K562 (cell line): ENCODE results near the gene SYNRG. TPM values are rescaled to one million over a fixed set of nuclear protein-coding genes. Genes with fewer than 3 reads are reported as not detected.

Experiments
- ATAC-seq: fragments of 200-7000 bp; cut with Tn5 transposase; 3 replicates; pipeline ENCODE4 v1.9.1; 2020; ENCODE audit warnings: moderate library complexity
- BruUV-seq: library from RNA; stranded (reverse); fragments of 400-500 nt; replicated peaks from 2 replicates; lab custom pipeline; 2021; lab: Mats Ljungman, UMichigan
- CTCF ChIA-PET: fragments of 300-600 bp; formaldehyde crosslinking; extraction: SDS; loops from one replicate; lab custom pipeline; 2021; ENCODE audit warnings: low intra/inter-chr PET ratio; lab: Yijun Ruan, JAX
- POLR2A ChIA-PET: fragments of 300-600, 350-650 bp; sonication (Branson Sonifier 250); formaldehyde crosslinking; extraction: SDS; loops from one replicate; lab custom pipeline; 2021; ENCODE audit warnings: antibody characterized with exemption, inconsistent platforms; lab: Yijun Ruan, JAX
- DNase-seq, 4 experiments: peaks; one replicate each; pipeline versions ENCODE4 v3.0.0 to v3.0.0-alpha.2; 2011 to 2018; ENCODE audit warnings: low spot score in 3 of 4, mixed read lengths in 3 of 4; ENCODE audit errors: extremely low read depth in 1 of 4
- FAIRE-seq: peaks from 2 replicates; lab custom pipeline; 2011; peaks lifted over from hg19 to GRCh38; lab: Jason Lieb, UNC
- H2AFZ ChIP-seq: 2 replicates; pipeline ENCODE4 v1.6.0; 2011; ENCODE audit warnings: low read depth, low read length, control low read depth, inconsistent platforms
- H3K27ac ChIP-seq: fragments of 200-600 bp; 3 replicates; pipeline ENCODE4 v1.8.0; 2011; ENCODE audit warnings: low read depth, mild to moderate bottlenecking, control low read depth, inconsistent platforms, low read length, moderate library complexity, mixed read lengths; ENCODE audit errors: extremely low read depth
- H3K27me3 ChIP-seq, 2 experiments: fragments of 300-600 bp in 1 of 2; 2 replicates in 1 of 2; 3 replicates in 1 of 2; pipeline versions ENCODE4 v1.6.0 to v1.8.0; 2011; ENCODE audit warnings: inconsistent platforms in 2 of 2, low read length in 2 of 2, mild to moderate bottlenecking in 1 of 2, mixed read lengths in 1 of 2, moderate library complexity in 1 of 2; ENCODE audit not compliant: control insufficient read depth in 2 of 2, insufficient read depth in 2 of 2
- H3K36me3 ChIP-seq: fragments of 300-600 bp; 3 replicates; pipeline ENCODE4 v1.8.0; 2011; ENCODE audit warnings: mild to moderate bottlenecking, low read length, inconsistent platforms; ENCODE audit not compliant: control insufficient read depth, insufficient read depth
- H3K4me1 ChIP-seq, 2 experiments: fragments of 200-600 bp in 1 of 2; replicated peaks in 1 of 2; 2 replicates in 1 of 2; 3 replicates in 1 of 2; pipeline versions ENCODE4 v1.5.1 to v1.8.0; 2011; ENCODE audit warnings: inconsistent platforms in 2 of 2, low read length in 2 of 2, mild to moderate bottlenecking in 1 of 2, mixed read lengths in 1 of 2, moderate library complexity in 1 of 2; ENCODE audit not compliant: control insufficient read depth in 2 of 2, insufficient read depth in 2 of 2
- H3K4me2 ChIP-seq: 2 replicates; pipeline ENCODE4 v1.6.1; 2011; ENCODE audit warnings: low read length, control low read depth, inconsistent platforms, mixed read lengths; ENCODE audit not compliant: insufficient read depth
- H3K4me3 ChIP-seq: fragments of 200-600 bp; sonication (generic), shearing (Covaris generic); 2 replicates; pipeline ENCODE4 v1.5.1; 2016; ENCODE audit warnings: control low read depth, inconsistent platforms
- H3K79me2 ChIP-seq: fragments of 200-600 bp; 3 replicates; pipeline ENCODE4 v1.8.0; 2011; ENCODE audit warnings: low read length, inconsistent platforms; ENCODE audit not compliant: control insufficient read depth, insufficient read depth
- H3K9ac ChIP-seq, 2 experiments: 2 replicates each; pipeline versions ENCODE4 v1.6.0 to v1.6.1; 2011; ENCODE audit warnings: low read depth in 2 of 2, low read length in 2 of 2, control low read depth in 1 of 2, inconsistent platforms in 1 of 2, mild to moderate bottlenecking in 1 of 2, mixed read lengths in 1 of 2; ENCODE audit not compliant: insufficient read depth in 1 of 2
- H3K9me1 ChIP-seq: one replicate; pipeline ENCODE4 v1.6.0; 2011; ENCODE audit warnings: inconsistent platforms, mild to moderate bottlenecking, low read length, moderate library complexity; ENCODE audit not compliant: control insufficient read depth, insufficient read depth
- H3K9me3 ChIP-seq: replicated peaks from 2 replicates; pipeline ENCODE4 v1.5.1; 2011; ENCODE audit warnings: low read depth, low read length, inconsistent platforms; ENCODE audit not compliant: control insufficient read depth, insufficient read depth
- H4K20me1 ChIP-seq: replicated peaks from 2 replicates; pipeline ENCODE4 v1.6.1; 2011; ENCODE audit warnings: low read length, inconsistent platforms, mixed read lengths; ENCODE audit not compliant: control insufficient read depth, insufficient read depth
- AFF1 ChIP-seq, 2 experiments: fragments of 450-650 bp; IDR thresholded peaks; 2 replicates each; pipeline ENCODE4 v1.6.1; 2018; ENCODE audit warnings: mild to moderate bottlenecking in 2 of 2, low read depth in 1 of 2; ENCODE audit not compliant: partially characterized antibody in 2 of 2
- BCL6 ChIP-seq: fragments of 250-450 bp; sonication (Bioruptor Pico); IDR thresholded peaks from 2 replicates; pipeline ENCODE4 v1.4.0; 2020
- BRD9 ChIP-seq: fragments of 450-650 bp; IDR thresholded peaks from 2 replicates; pipeline ENCODE4 v1.6.1; 2018; ENCODE audit warnings: low read depth; ENCODE audit not compliant: partially characterized antibody
- GATAD2A ChIP-seq: fragments of 450-650 bp; IDR thresholded peaks from 2 replicates; pipeline ENCODE4 v1.6.1; 2017
- WGBS: fragments of 100-300 bp; shearing (Covaris generic); methylation state at CpG from one replicate; pipeline ENCODE4 v1.1.6; 2016; ENCODE audit warnings: low coverage, mixed read lengths; ENCODE audit not compliant: insufficient coverage; ENCODE audit errors: missing lambda C conversion rate; 5-methylcytosine and 5-hydroxymethylcytosine counted together
- in situ Hi-C: fragments of 300-500 bp; cut with MboI; formaldehyde crosslinking; loops from 4 replicates; pipeline ENCODE4 v1.15.0; 2018; ENCODE audit warnings: inconsistent platforms, mixed read lengths
- intact Hi-C: fragments of 100-400 bp; cut with micrococcal nuclease; formaldehyde crosslinking; loops from 2 replicates; pipeline ENCODE4 v1.14.2; 2022
- polyA plus RNA-seq, 8 experiments: library from polyadenylated mRNA; depleted of rRNA in 4 of 8; stranded (reverse) in 5 of 8; unstranded in 3 of 8; fragments of >200 nt; fragmentation: Nextera tagmentation in 2 of 8; fragmentation: Illumina TruSeq in 1 of 8; extraction: Ambion mirVana in 2 of 8; extraction: Trizol in 1 of 8; gene quantifications; 2 replicates each; pipeline versions ENCODE4 v1.2.1 to v1.2.3, GENCODE V29; 2011 to 2014; ENCODE audit warnings: inconsistent platforms in 1 of 8, missing spikeins in 1 of 8
- total RNA-seq, 7 experiments: library from RNA; depleted of rRNA in 6 of 7; stranded (reverse); fragments of >200 nt in 6 of 7; fragmentation: Illumina TruSeq in 2 of 7; extraction: Trizol in 2 of 7; gene quantifications; 2 replicates each; pipeline versions ENCODE4 v1.2.1 to v1.2.3, GENCODE V29; 2011 to 2021; ENCODE audit warnings: low replicate concordance in 1 of 7

Gene SYNRG
- total and polyA plus RNA-seq, 9 of the 15 experiments (the other 6 are each of a cell fraction or from before 2014, with no cell fraction given) = 2.9 to 28.2 (median 15.1) TPM

- no peak overlapping the region for H3K27ac ChIP-seq
- no peak overlapping the region for H3K9ac ChIP-seq
- DNase-seq (no peak), ATAC-seq (no peak), FAIRE-seq (no peak)
- H4K20me1 ChIP-seq = no peaks in the 10 kb centered on the region
- 75% methylated on average over 2 of the region's 2 CpGs for WGBS
- no peak overlapping the region for H3K4me3 ChIP-seq
- no peaks in the 10 kb centered on the region for H3K9me1 ChIP-seq
- in situ Hi-C loops = no loop called here
- H2AFZ ChIP-seq = no peak overlapping the region
- no peaks in the 10 kb centered on the region for H3K27me3 ChIP-seq
- no peak overlapping the region for H3K4me2 ChIP-seq
- peaks cover 45% of the 10 kb centered on the region for H3K36me3 ChIP-seq
- no peaks in the 10 kb centered on the region for H3K4me1 ChIP-seq
- POLR2A ChIA-PET = no interaction called here
- intact Hi-C loops = no loop called here
- no TSS peak for BruUV-seq
- no peaks in the 10 kb centered on the region for H3K79me2 ChIP-seq
- TF ChIP-seq BCL6 = no peak
- no peak for TF ChIP-seq GATAD2A
- TF ChIP-seq AFF1 (IDR thresholded peaks at IDR 0.05; ENCODE audit: low read depth in 1 of 2, partially characterized antibody in 2 of 2) = peak in 1 of 2 experiments; percentile 92
- no peak for TF ChIP-seq BRD9
- CTCF ChIA-PET = no interaction called here
- no peaks in the 10 kb centered on the region for H3K9me3 ChIP-seq
Measured at GRCh38 chr17:37574427-37574826, 34.8 kb downstream of the SYNRG start.
